Fibroblast of skin of right biceps (primary cell): ENCODE results near the gene UBE2G2.

Experiments
- DNase-seq: peaks from one replicate; pipeline ENCODE4 v3.0.0-alpha.2; 2013

Gene UBE2G2

GRCh38 chr21:44742418-44743153 is 59.0 kb downstream of the UBE2G2 start:
- DNase-seq = no peak

- no peak for DNase-seq
Observed at GRCh38 chr21:44741921-44742320, 59.7 kb downstream of the UBE2G2 start.

- DNase-seq = no peak
Observed at GRCh38 chr21:44740742-44741141, 60.9 kb downstream of the UBE2G2 start.

GRCh38 chr21:44739316-44739715 is 62.3 kb downstream of the UBE2G2 start:
- no peak for DNase-seq

GRCh38 chr21:44738621-44739020 is 63.0 kb downstream of the UBE2G2 start:
- no peak for DNase-seq

GRCh38 chr21:44737706-44738354 is 63.8 kb downstream of the UBE2G2 start:
- DNase-seq = no peak

GRCh38 chr21:44736291-44737004 is 65.2 kb downstream of the UBE2G2 start:
- DNase-seq = no peak

- DNase-seq = no peak
Observed at GRCh38 chr21:44735821-44736220, 65.8 kb downstream of the UBE2G2 start.

GRCh38 chr21:44734841-44735240 is 66.8 kb downstream of the UBE2G2 start:
- no peak for DNase-seq

GRCh38 chr21:44734026-44734745 is 67.4 kb downstream of the UBE2G2 start:
- DNase-seq = no peak

- no peak for DNase-seq
Observed at GRCh38 chr21:44732956-44733355, 68.7 kb downstream of the UBE2G2 start.

- no peak for DNase-seq
Observed at GRCh38 chr21:44732263-44732662, 69.4 kb downstream of the UBE2G2 start.

GRCh38 chr21:44730951-44731579 is 70.6 kb downstream of the UBE2G2 start:
- no peak for DNase-seq

- DNase-seq = no peak
Observed at GRCh38 chr21:44730028-44730395, 71.6 kb downstream of the UBE2G2 start.

- DNase-seq = no peak
Observed at GRCh38 chr21:44729336-44730027, 72.1 kb downstream of the UBE2G2 start.

GRCh38 chr21:44728716-44729115 is 72.9 kb downstream of the UBE2G2 start:
- DNase-seq = no peak

- DNase-seq = no peak
Observed at GRCh38 chr21:44727757-44728156, 73.9 kb downstream of the UBE2G2 start.

- DNase-seq = no peak
Observed at GRCh38 chr21:44727321-44727720, 74.3 kb downstream of the UBE2G2 start.

- no peak for DNase-seq
Observed at GRCh38 chr21:44726826-44727225, 74.8 kb downstream of the UBE2G2 start.

GRCh38 chr21:44724926-44725325 is 76.7 kb downstream of the UBE2G2 start:
- no peak for DNase-seq

- no peak for DNase-seq
Observed at GRCh38 chr21:44724196-44724595, 77.4 kb downstream of the UBE2G2 start.
